GM12873 (cell line): ENCODE data around the gene GPR18.

Source experiments
- CTCF ChIP-seq: IDR thresholded peaks from 2 replicates; pipeline ENCODE4 v1.5.1; 2012; ENCODE audit warnings: low read depth, mild to moderate bottlenecking, moderate library complexity, low read length, control low read depth; ENCODE audit not compliant: insufficient read depth; ENCODE audit errors: missing control alignments

GPR18 gene

DNA sequence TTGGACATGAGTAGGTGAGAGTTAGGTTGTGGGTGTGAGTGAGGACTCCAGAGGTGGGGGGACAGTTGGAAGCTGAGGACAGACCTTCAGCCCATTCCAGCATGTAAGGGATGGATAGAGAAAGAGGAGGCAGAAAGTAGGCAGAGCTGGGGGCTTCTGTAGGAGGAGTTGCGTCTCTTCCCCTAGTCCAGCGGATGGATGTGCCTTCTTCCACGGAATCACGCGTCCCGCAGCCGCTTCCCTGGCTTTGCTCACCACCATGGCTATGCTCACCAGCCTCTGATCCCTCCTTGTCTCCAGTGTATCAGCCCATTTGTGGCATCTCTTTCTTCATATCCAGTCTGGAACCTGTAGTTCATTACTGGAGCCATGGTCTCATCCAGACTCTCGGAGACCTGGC is 52.0 kb downstream of the GPR18 start:
- no peak for TF ChIP-seq CTCF

DNA sequence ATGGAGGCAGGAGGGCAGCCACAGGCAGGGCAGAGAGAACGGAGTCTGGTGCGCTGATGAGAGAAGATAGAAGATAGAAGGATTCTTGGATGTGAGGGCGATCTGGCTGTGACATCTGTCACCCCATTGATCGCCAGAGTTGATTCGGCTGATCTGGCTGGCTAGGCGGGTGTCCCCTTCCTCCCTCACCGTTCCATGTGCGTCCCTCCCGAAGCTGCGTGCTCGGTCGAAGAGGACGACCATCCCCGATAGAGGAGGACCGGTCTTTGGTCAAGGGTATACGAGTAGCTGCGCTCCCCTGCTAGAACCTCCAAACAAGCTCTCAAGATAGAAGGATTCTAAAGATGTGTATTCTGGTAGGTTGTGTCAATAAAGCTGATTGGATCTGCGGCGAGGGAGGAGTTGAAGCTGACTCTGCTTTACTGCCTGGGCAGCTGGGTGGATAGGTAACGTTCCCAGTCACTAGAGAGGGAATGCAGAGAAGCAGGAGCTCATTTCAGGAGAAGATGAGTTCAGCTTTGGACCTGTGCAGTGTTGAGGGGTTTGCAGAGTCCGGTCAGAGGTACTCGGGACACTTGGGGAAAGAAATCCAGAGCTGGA is 52.5 kb downstream of the GPR18 start:
- TF ChIP-seq CTCF: no peak
